Psoas muscle (tissue), 8 donors: ENCODE results near the gene ABCB9. TPM values are rescaled to one million over a fixed set of nuclear protein-coding genes. Genes with fewer than 3 reads are reported as not detected.

Experiments
- ATAC-seq, 4 donors: fragments of 200-7000 bp; cut with Tn5 transposase; one replicate each; pipeline ENCODE4 v1.9.1; 2020; ENCODE audit warnings: moderate library complexity in 3 of 4, mild to moderate bottlenecking in 2 of 4
- DNase-seq, 2 donors: peaks; one replicate each; pipeline ENCODE4 v3.0.0-alpha.2; 2020
- H3K27ac ChIP-seq: fragments of 200-600 bp; one replicate; pipeline ENCODE4 v1.8.0; 2022
- H3K27me3 ChIP-seq, 3 donors: fragments of 200-600 bp in 1 of 3; one replicate each; pipeline versions ENCODE4 v1.6.1 to v1.8.0; 2013 to 2022; ENCODE audit warnings: low read length in 2 of 3, mild to moderate bottlenecking in 2 of 3, moderate library complexity in 1 of 3; ENCODE audit not compliant: insufficient read depth in 3 of 3
- H3K36me3 ChIP-seq, 2 donors: fragments of 200-600 bp in 1 of 2; one replicate each; pipeline versions ENCODE4 v1.6.1 to v1.8.0; 2013 to 2022; ENCODE audit warnings: low read depth in 1 of 2, mild to moderate bottlenecking in 1 of 2, moderate library complexity in 1 of 2; ENCODE audit not compliant: insufficient read depth in 1 of 2
- H3K4me1 ChIP-seq: fragments of 200-600 bp; one replicate; pipeline ENCODE4 v1.8.0; 2022
- H3K4me3 ChIP-seq: fragments of 200-600 bp; one replicate; pipeline ENCODE4 v1.8.0; 2022; ENCODE audit warnings: mild to moderate bottlenecking
- H3K9me3 ChIP-seq: fragments of 200-600 bp; one replicate; pipeline ENCODE4 v1.8.0; 2022
- CTCF ChIP-seq: fragments of 200-600 bp; IDR thresholded peaks from one replicate; pipeline ENCODE4 v1.8.0; 2022; ENCODE audit warnings: antibody characterized with exemption
- WGBS, 3 donors: extraction: QIAGEN DNeasy Blood & Tissue Kit; methylation state at CpG; one replicate each; pipeline versions ENCODE4 v1.1.6 to v1.1.7; 2013; 5-methylcytosine and 5-hydroxymethylcytosine counted together
- intact Hi-C, 2 donors: fragments of 100-400 bp; cut with DNase I; formaldehyde crosslinking; loops; one replicate each; pipeline versions ENCODE4 v1.11.0 to v1.14.2; 2022
- polyA plus RNA-seq, 3 donors: library from polyadenylated mRNA; stranded (reverse); fragments of 200-250 nt; gene quantifications; one replicate each; pipeline ENCODE4 v1.2.3, GENCODE V29; 2013
- total RNA-seq, 4 donors: library from RNA; stranded (reverse); fragmentation: NEBNext Ultra II Directional in 2 of 4; extraction: Animal tissue kit (Norgen Biotek cat#: 25700) in 2 of 4; gene quantifications; one replicate each; pipeline versions ENCODE4 v1.2.1 to v1.2.4, GENCODE V29; 2021 to 2023
- donor health status: healthy with polysubstance abuse.
- donor health status: DM: no; HTN: no; CAD: no; lungs with moderate emphysema.
- donor health status: Bipolar disorder and iron deficiency.
- donor health status: healthy.
- donor health status: DM: yes; HTN: yes; CAD: no.
- donor health status: DM: no; HTN: no; CAD: no.
- donor health status: DM: no; HTN: no; CAD: no.
- donor health status: DM: yes; HTN: yes; CAD: no.

The ABCB9 gene
- total and polyA plus RNA-seq, 7 donors, result 0.47 to 1.1 (median 0.62) TPM

- TF ChIP-seq CTCF, result no peak
- no peak overlapping the region for H3K4me3 ChIP-seq
- WGBS, 3 donors, result 88 to 92% (median 90%) methylated on average over 18 to 22 of the region's 22 CpGs
- no peaks in the 10 kb centered on the region for H3K27me3 ChIP-seq
- H3K4me1 ChIP-seq, result peaks cover 6% of the 10 kb centered on the region
- DNase-seq (no peak), ATAC-seq (no peak)
- no peaks in the 10 kb centered on the region for H3K9me3 ChIP-seq
- intact Hi-C loops, result no loop called here
- H3K27ac ChIP-seq, result no peak overlapping the region
- H3K36me3 ChIP-seq, result peaks cover 0 to 35% of the 10 kb centered on the region in 2 donors
Observed at GRCh38 chr12:122989874-122990419, 23.7 kb upstream of the ABCB9 start.

GRCh38 chr12:122989225-122989839 lies 23.1 kb upstream of the ABCB9 start:
- WGBS, 3 donors, result 90 to 94% (median 91%) methylated on average over 10 of the region's 10 CpGs
- no peaks in the 10 kb centered on the region for H3K9me3 ChIP-seq
- DNase-seq (no peak), ATAC-seq (no peak)
- intact Hi-C loops, result no loop called here
- no peak overlapping the region for H3K27ac ChIP-seq
- peaks cover 7% of the 10 kb centered on the region for H3K4me1 ChIP-seq
- H3K27me3 ChIP-seq, result no peaks in the 10 kb centered on the region
- H3K4me3 ChIP-seq, result no peak overlapping the region
- peaks cover 0 to 35% of the 10 kb centered on the region in 2 donors for H3K36me3 ChIP-seq
- no peak for TF ChIP-seq CTCF

- WGBS, 3 donors, result 90 to 92% (median 91%) methylated on average over 20 to 21 of the region's 21 CpGs
- intact Hi-C loops, result no loop called here
- Histone ChIP-seq H3K27me3 (no peaks in the 10 kb centered on the region), H3K9me3 (no peaks in the 10 kb centered on the region), H3K27ac (no peak overlapping the region), H3K4me1 (peaks cover 11% of the 10 kb centered on the region), H3K36me3 (peaks cover 0 to 35% of the 10 kb centered on the region in 2 donors), H3K4me3 (no peak overlapping the region)
- ATAC-seq (no peak), DNase-seq (no peak)
- no peak for TF ChIP-seq CTCF
Observed at GRCh38 chr12:122988612-122989212, 22.4 kb upstream of the ABCB9 start.

- H3K4me3 ChIP-seq, result no peak overlapping the region
- H3K9me3 ChIP-seq, result no peaks in the 10 kb centered on the region
- no peak for DNase-seq
- 89 to 94% (median 91%) methylated on average over 13 of the region's 13 CpGs for WGBS, 3 donors
- intact Hi-C loops, result no loop called here
- no peak for TF ChIP-seq CTCF
- H3K27ac ChIP-seq, result no peak overlapping the region
- no peaks in the 10 kb centered on the region for H3K27me3 ChIP-seq
- ATAC-seq, result no peak
- peaks cover 14% of the 10 kb centered on the region for H3K4me1 ChIP-seq
- H3K36me3 ChIP-seq, result peaks cover 0 to 38% of the 10 kb centered on the region in 2 donors
Observed at GRCh38 chr12:122988036-122988435, 21.8 kb upstream of the ABCB9 start.
